Measurements from ENCODE around the gene TMEM222. TPM values are rescaled to one million over a fixed set of nuclear protein-coding genes. Genes with fewer than 3 reads are reported as not detected.

The TMEM222 gene
- total RNA-seq, 6 experiments from 2014 or later = 41.3 to 54.6 (median 46.1) TPM

DNA sequence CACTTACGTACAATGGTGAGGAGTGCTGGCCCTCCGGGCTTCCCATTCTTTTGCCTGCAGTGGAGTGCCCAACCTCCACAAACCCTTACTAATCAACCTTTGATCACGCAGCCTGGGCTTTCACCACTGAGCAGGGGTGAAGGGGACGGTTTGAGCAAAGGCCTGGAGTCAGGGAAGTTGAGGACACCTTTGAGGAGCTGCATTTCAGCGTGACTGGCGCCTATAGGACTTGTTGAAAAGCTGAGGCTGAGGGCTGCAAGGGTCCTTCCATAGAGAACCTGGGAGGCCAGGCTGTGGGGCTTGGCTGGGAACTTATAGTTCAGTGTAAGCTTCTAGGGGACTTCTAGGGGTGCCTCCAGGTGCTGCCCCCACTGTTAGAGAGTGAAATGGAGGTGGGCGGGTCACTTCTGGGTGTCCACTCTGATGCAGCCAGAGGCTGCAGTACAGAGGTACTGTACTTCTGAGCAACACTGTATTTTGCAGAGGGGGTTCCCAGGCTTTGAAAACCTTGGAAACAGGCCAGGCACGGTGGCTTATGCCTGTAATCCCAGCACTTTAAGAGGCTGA is 29.7 kb downstream of the TMEM222 start:
- no peaks in the 10 kb centered on the region for H3K9me3 Mint-ChIP-seq
- peaks cover 10% of the 10 kb centered on the region; the same call in 1 of the 2 replicates for H3K36me3 Mint-ChIP-seq (ENCODE audit: low read depth)
- TF ChIP-seq, protein P1, sequence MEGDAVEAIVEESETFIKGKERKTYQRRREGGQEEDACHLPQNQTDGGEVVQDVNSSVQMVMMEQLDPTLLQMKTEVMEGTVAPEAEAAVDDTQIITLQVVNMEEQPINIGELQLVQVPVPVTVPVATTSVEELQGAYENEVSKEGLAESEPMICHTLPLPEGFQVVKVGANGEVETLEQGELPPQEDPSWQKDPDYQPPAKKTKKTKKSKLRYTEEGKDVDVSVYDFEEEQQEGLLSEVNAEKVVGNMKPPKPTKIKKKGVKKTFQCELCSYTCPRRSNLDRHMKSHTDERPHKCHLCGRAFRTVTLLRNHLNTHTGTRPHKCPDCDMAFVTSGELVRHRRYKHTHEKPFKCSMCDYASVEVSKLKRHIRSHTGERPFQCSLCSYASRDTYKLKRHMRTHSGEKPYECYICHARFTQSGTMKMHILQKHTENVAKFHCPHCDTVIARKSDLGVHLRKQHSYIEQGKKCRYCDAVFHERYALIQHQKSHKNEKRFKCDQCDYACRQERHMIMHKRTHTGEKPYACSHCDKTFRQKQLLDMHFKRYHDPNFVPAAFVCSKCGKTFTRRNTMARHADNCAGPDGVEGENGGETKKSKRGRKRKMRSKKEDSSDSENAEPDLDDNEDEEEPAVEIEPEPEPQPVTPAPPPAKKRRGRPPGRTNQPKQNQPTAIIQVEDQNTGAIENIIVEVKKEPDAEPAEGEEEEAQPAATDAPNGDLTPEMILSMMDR (IDR thresholded peaks at IDR 0.05) = no peak
- DNase-seq = no peak
- peaks cover 3% of the 10 kb centered on the region; the same call in 1 of the 2 replicates for H3K27me3 Mint-ChIP-seq (ENCODE audit: insufficient read depth)
- H3K4me3 Mint-ChIP-seq = no peak overlapping the region
- H3K4me1 Mint-ChIP-seq (ENCODE audit: low read depth) = no peaks in the 10 kb centered on the region; the same call in 1 of the 2 replicates
- H3K27ac Mint-ChIP-seq = no peak overlapping the region

DNA sequence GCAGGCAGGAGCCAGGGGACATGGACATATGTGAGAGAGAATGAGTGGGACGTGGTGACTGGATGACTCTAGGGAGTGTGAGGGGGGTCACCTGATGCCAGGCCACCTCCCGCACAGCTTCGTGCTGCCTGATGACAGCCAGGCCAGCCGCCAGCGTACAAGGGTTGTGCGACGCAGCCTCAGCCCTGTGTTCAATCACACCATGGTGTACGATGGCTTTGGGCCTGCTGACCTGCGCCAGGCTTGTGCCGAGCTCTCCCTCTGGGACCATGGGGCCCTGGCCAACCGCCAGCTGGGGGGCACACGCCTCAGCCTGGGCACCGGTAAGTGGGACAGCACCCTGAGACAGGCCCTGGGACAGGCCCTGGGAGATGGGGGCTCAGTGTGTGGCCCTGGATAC is 31.2 kb downstream of the TMEM222 start:
- Mint-ChIP-seq H3K36me3 (ENCODE audit: low read depth) (peaks cover 14% of the 10 kb centered on the region; the same call in 1 of the 2 replicates), H3K27me3 (ENCODE audit: insufficient read depth) (no peaks in the 10 kb centered on the region; the same call in 1 of the 2 replicates), H3K4me3 (no peak overlapping the region), H3K4me1 (ENCODE audit: low read depth) (no peaks in the 10 kb centered on the region), H3K27ac (no peak overlapping the region), H3K9me3 (no peaks in the 10 kb centered on the region)
- no peak for DNase-seq
- TF ChIP-seq, protein P1 (IDR thresholded peaks at IDR 0.05) = no peak

DNA sequence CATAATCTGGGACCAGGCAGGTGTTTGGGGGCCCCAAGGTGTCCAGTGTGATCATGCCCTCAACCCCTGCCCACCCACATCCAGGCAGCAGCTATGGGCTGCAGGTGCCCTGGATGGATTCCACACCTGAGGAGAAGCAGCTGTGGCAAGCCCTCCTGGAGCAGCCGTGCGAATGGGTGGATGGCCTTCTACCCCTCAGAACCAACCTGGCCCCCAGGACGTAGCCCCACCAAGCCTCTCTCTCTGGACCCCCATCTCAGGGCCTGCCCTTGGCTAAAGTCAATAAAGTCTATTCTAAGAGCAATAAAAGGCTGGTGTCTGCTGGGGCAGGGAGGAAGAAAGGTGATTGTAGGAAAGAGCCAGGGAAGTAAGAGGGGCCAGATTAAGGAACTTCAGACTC is 31.7 kb downstream of the TMEM222 start:
- no peak for DNase-seq
- Mint-ChIP-seq H3K36me3 (ENCODE audit: low read depth) (peaks cover 14% of the 10 kb centered on the region; the same call in 1 of the 2 replicates), H3K4me3 (no peak overlapping the region), H3K27me3 (ENCODE audit: insufficient read depth) (no peaks in the 10 kb centered on the region; the same call in 1 of the 2 replicates), H3K9me3 (no peaks in the 10 kb centered on the region), H3K27ac (no peak overlapping the region), H3K4me1 (ENCODE audit: low read depth) (no peaks in the 10 kb centered on the region)
- TF ChIP-seq, protein P1 (IDR thresholded peaks at IDR 0.05) = no peak

DNA sequence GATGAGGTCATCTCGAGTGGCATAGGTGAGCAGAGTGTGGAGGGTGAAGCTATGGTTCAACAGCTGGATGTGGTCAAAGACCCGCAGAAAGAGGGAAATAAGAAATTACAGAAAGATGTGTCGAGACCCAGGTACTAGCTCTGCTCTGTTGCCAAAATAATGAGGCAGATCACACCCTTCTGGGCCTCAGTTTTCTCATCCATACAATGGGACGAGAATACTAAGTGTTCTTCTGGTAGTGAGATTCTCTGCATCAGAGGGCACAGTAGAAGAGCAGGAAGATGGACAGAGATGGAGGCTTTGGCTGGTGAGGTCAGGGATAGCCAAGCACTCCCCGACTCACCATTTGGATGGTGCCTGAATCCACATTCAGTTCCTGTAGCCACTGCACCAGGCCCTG is 33.7 kb downstream of the TMEM222 start:
- Mint-ChIP-seq H3K36me3 (ENCODE audit: low read depth) (peaks cover 28% of the 10 kb centered on the region), H3K27ac (no peak overlapping the region)
- TF ChIP-seq, protein P1 (IDR thresholded peaks at IDR 0.05) = no peak

DNA sequence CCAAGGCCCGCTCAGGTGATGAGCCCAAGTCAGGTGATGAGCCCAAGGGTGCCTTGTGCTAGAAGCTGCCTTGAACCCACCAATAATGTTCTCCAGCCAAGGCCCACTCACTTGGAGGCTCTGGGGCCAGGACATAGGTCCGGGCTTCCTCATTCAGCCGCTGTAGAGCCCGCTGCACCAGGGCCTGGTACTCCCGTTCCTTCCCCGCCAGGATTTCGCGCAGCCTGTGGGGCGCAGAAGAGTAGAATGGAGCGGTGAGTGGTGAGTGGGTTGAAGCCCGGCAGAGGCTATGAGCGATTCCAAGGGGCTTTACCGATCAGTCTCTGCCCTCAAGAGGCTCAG is 34.3 kb downstream of the TMEM222 start:
- Mint-ChIP-seq H3K4me3 (no peak overlapping the region), H3K9me3 (no peaks in the 10 kb centered on the region), H3K27ac (no peak overlapping the region), H3K4me1 (ENCODE audit: low read depth) (no peaks in the 10 kb centered on the region), H3K36me3 (ENCODE audit: low read depth) (peaks cover 28% of the 10 kb centered on the region), H3K27me3 (ENCODE audit: insufficient read depth) (no peaks in the 10 kb centered on the region; the same call in 1 of the 2 replicates)
- DNase-seq = no peak
- TF ChIP-seq, protein P1 (IDR thresholded peaks at IDR 0.05) = no peak

More for the DNA sequence above, 33.7 kb downstream of the TMEM222 start:
- Mint-ChIP-seq H3K4me1 (ENCODE audit: low read depth) (no peaks in the 10 kb centered on the region), H3K9me3 (no peaks in the 10 kb centered on the region), H3K4me3 (no peak overlapping the region), H3K27me3 (ENCODE audit: insufficient read depth) (no peaks in the 10 kb centered on the region; the same call in 1 of the 2 replicates)
- DNase-seq = no peak
